Fibroblast of lung (primary cell): ENCODE data around the gene PAPPA. TPM values are rescaled to one million over a fixed set of nuclear protein-coding genes. Genes with fewer than 3 reads are reported as not detected.

Experiments used
- DNase-seq, 2 donors: peaks; one replicate each; pipeline versions ENCODE4 v3.0.0 to v3.0.0-alpha.2; 2010; ENCODE audit warnings: low read depth in 2 of 2
- H2AFZ ChIP-seq: 2 replicates; pipeline ENCODE4 v1.5.1; 2012; ENCODE audit warnings: low read length, control low read depth, inconsistent platforms
- H3K27ac ChIP-seq: 2 replicates; pipeline ENCODE4 v1.5.1; 2011; ENCODE audit warnings: low read length, control low read depth; ENCODE audit not compliant: insufficient read depth
- H3K27me3 ChIP-seq: 2 replicates; pipeline ENCODE4 v1.5.1; 2011; ENCODE audit warnings: mild to moderate bottlenecking, low read length; ENCODE audit not compliant: control insufficient read depth, insufficient read depth
- H3K36me3 ChIP-seq: 2 replicates; pipeline ENCODE4 v1.5.1; 2011; ENCODE audit warnings: low read length; ENCODE audit not compliant: control insufficient read depth, insufficient read depth
- H3K4me1 ChIP-seq: 2 replicates; pipeline ENCODE4 v1.5.1; 2011; ENCODE audit warnings: low read length; ENCODE audit not compliant: control insufficient read depth, insufficient read depth; ENCODE audit errors: extremely low read depth
- H3K4me2 ChIP-seq: 2 replicates; pipeline ENCODE4 v1.5.1; 2011; ENCODE audit warnings: low read length, control low read depth; ENCODE audit not compliant: insufficient read depth; ENCODE audit errors: extremely low read depth
- H3K4me3 ChIP-seq, 4 experiments: fragments of 200-600 bp in 1 of 4; sonication (generic) in 1 of 4; replicated peaks in 1 of 4; 2 replicates each; pipeline ENCODE4 v1.5.1; 2011 to 2016; ENCODE audit warnings: low read length in 4 of 4, low read depth in 3 of 4, mild to moderate bottlenecking in 3 of 4, control low read depth in 2 of 4, inconsistent platforms in 1 of 4, mixed read lengths in 1 of 4; ENCODE audit not compliant: insufficient read depth in 1 of 4; ENCODE audit errors: control extremely low read depth in 1 of 4
- H3K79me2 ChIP-seq: 2 replicates; pipeline ENCODE4 v1.5.1; 2012; ENCODE audit warnings: mild to moderate bottlenecking, low read length, inconsistent platforms; ENCODE audit not compliant: control insufficient read depth, insufficient read depth
- H3K9ac ChIP-seq: 2 replicates; pipeline ENCODE4 v1.5.1; 2011; ENCODE audit warnings: mild to moderate bottlenecking, low read length, control low read depth; ENCODE audit not compliant: insufficient read depth
- H3K9me3 ChIP-seq: 2 replicates; pipeline ENCODE4 v1.5.1; 2012; ENCODE audit warnings: low read depth, low read length; ENCODE audit not compliant: control insufficient read depth, insufficient read depth
- H4K20me1 ChIP-seq: 2 replicates; pipeline ENCODE4 v1.5.1; 2011; ENCODE audit warnings: low read length; ENCODE audit not compliant: control insufficient read depth, insufficient read depth; ENCODE audit errors: extremely low read depth
- EZH2 ChIP-seq: IDR thresholded peaks from 2 replicates; pipeline ENCODE4 v1.5.1; 2012; ENCODE audit warnings: low read length, control low read depth, mild to moderate bottlenecking; ENCODE audit errors: missing control alignments
- polyA plus RNA-seq, 2 donors: library from polyadenylated mRNA; depleted of rRNA in 1 of 2; stranded (reverse) in 1 of 2; unstranded in 1 of 2; fragments of >200 nt; gene quantifications; 2 replicates each; pipeline ENCODE4 v1.2.1, GENCODE V29; 2011 to 2012; ENCODE audit warnings: missing spikeins in 1 of 2
- total RNA-seq: library from RNA; depleted of rRNA; stranded (reverse); fragments of >200 nt; gene quantifications from 2 replicates; pipeline ENCODE4 v1.2.1, GENCODE V29; 2014
- TF ChIP-seq, protein P1 (sequence below), 2 donors: IDR thresholded peaks in 1 of 2; conservative IDR thresholded peaks in 1 of 2; 1 replicate in 1 of 2; 2 replicates in 1 of 2; pipeline ENCODE4 v1.5.1; 2011 to 2012; ENCODE audit warnings: low read length in 2 of 2, control low read depth in 1 of 2, inconsistent platforms in 1 of 2, low read depth in 1 of 2, mild to moderate bottlenecking in 1 of 2

The PAPPA gene
- total and polyA plus RNA-seq, 2 donors (not counting 1 experiment from before 2014, with no cell fraction given): 8.8 to 45.7 TPM

DNA sequence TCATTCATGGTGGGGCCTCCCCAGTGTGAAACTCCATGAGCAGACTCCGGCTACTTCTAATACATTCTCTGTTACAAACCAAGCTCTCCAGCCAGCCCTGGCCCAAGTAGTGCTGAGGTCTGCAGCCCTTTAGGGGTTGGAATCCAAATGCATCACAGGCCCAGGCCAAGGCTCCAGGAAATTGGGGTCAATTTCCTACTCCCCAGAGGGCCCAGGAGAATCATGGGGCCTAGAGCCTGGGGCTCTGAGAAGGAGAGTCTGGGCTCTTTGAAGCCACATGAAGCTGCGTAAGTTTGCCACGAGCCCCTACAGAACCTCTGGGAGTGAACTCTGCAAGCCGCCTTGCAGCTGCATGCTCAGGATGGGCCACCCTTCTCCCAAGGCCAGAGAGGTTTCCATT, 206.4 kb downstream of the PAPPA start:
- no peak overlapping the region for H3K27ac ChIP-seq
- no peak overlapping the region for H2AFZ ChIP-seq
- H3K79me2 ChIP-seq: no peaks in the 10 kb centered on the region
- DNase-seq: no peak
- H3K9me3 ChIP-seq: no peaks in the 10 kb centered on the region
- H3K27me3 ChIP-seq: no peaks in the 10 kb centered on the region
- H4K20me1 ChIP-seq: no peaks in the 10 kb centered on the region
- H3K4me3 ChIP-seq: no peak overlapping the region
- H3K9ac ChIP-seq: no peak overlapping the region
- no peaks in the 10 kb centered on the region for H3K4me1 ChIP-seq
- H3K36me3 ChIP-seq: no peaks in the 10 kb centered on the region
- no peak for TF ChIP-seq EZH2
- H3K4me2 ChIP-seq: no peak overlapping the region

DNA sequence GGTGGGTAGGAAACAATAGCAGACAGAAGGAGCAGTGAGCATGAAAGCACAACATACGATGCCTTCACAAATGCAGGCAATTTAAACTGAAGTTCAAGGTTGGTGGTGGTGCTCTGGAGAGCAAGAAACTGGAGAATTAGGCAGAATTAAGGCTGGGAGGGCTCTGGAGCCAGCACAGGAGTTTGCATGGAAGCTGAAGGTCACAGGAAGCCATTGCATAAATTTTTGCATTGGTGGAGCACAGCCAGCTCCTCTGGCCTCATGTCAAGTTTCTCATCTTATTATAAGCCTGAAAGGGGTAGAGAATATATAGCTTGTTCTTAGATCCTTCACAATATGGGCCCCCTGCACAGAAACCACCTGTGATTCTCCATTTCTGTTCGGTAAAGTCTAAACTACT, 207.4 kb downstream of the PAPPA start:
- no peaks in the 10 kb centered on the region for H3K27me3 ChIP-seq
- no peaks in the 10 kb centered on the region for H4K20me1 ChIP-seq
- no peak for TF ChIP-seq EZH2
- TF ChIP-seq, protein P1, sequence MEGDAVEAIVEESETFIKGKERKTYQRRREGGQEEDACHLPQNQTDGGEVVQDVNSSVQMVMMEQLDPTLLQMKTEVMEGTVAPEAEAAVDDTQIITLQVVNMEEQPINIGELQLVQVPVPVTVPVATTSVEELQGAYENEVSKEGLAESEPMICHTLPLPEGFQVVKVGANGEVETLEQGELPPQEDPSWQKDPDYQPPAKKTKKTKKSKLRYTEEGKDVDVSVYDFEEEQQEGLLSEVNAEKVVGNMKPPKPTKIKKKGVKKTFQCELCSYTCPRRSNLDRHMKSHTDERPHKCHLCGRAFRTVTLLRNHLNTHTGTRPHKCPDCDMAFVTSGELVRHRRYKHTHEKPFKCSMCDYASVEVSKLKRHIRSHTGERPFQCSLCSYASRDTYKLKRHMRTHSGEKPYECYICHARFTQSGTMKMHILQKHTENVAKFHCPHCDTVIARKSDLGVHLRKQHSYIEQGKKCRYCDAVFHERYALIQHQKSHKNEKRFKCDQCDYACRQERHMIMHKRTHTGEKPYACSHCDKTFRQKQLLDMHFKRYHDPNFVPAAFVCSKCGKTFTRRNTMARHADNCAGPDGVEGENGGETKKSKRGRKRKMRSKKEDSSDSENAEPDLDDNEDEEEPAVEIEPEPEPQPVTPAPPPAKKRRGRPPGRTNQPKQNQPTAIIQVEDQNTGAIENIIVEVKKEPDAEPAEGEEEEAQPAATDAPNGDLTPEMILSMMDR (conservative IDR thresholded peaks at IDR 0.05 in 1 of 2, IDR thresholded peaks at IDR 0.05 in 1 of 2; ENCODE audit: low read depth in 1 of 2, low read length in 2 of 2): no peak
- H3K79me2 ChIP-seq: no peaks in the 10 kb centered on the region
- no peak overlapping the region for H3K4me3 ChIP-seq
- no peaks in the 10 kb centered on the region for H3K4me1 ChIP-seq
- DNase-seq: no peak
- H2AFZ ChIP-seq: no peak overlapping the region
- no peak overlapping the region for H3K4me2 ChIP-seq
- H3K9me3 ChIP-seq: no peaks in the 10 kb centered on the region
- H3K36me3 ChIP-seq: no peaks in the 10 kb centered on the region
- H3K27ac ChIP-seq: no peak overlapping the region
- no peak overlapping the region for H3K9ac ChIP-seq

DNA sequence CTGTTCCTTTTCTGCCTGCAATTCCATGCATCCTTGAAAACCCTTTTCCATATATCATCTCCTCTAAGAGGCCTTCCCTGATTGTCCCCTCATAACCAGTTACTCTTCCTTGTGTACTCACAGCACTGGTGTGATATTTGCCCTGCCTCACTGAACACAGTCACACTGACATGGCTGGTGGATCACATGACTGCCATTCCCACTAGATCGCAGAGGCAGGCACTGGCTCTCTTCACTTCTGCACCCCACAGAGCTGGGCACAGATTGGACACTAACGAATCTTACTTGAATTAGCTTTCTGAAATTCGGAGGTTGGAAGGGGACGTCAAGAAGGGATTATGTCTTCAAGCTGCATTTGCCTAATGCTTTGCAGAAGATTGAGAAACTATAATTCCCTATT, 208.0 kb downstream of the PAPPA start:
- Histone ChIP-seq H3K4me1 (no peaks in the 10 kb centered on the region), H4K20me1 (no peaks in the 10 kb centered on the region), H3K4me3 (no peak overlapping the region), H3K36me3 (no peaks in the 10 kb centered on the region), H3K4me2 (no peak overlapping the region), H3K9ac (no peak overlapping the region), H3K27me3 (no peaks in the 10 kb centered on the region), H2AFZ (no peak overlapping the region), H3K79me2 (no peaks in the 10 kb centered on the region), H3K27ac (no peak overlapping the region), H3K9me3 (no peaks in the 10 kb centered on the region)
- TF ChIP-seq, protein P1 (conservative IDR thresholded peaks at IDR 0.05 in 1 of 2, IDR thresholded peaks at IDR 0.05 in 1 of 2; ENCODE audit: low read depth in 1 of 2, low read length in 2 of 2): no peak
- no peak for TF ChIP-seq EZH2
- no peak for DNase-seq
